HepG2 (cell line): Measurements from ENCODE around the gene NAA38. TPM values are rescaled to one million over a fixed set of nuclear protein-coding genes. Genes with fewer than 3 reads are reported as not detected.

Experiments
- ARNT2 ChIP-seq: sonication (generic); formaldehyde crosslinking; IDR thresholded peaks from 2 replicates; pipeline ENCODE4 v1.8.0; 2022; ENCODE audit warnings: mild to moderate bottlenecking, low read depth, missing genetic modification reagents, moderate library complexity
- CBX5 ChIP-seq: sonication (generic); formaldehyde crosslinking; IDR thresholded peaks from 2 replicates; pipeline ENCODE4 v1.4.0; 2020; ENCODE audit warnings: missing genetic modification reagents, borderline replicate concordance
- CENPT ChIP-seq: sonication (generic); formaldehyde crosslinking; IDR thresholded peaks from 2 replicates; pipeline ENCODE4 v1.8.0; 2022; ENCODE audit warnings: low read depth, mild to moderate bottlenecking, moderate library complexity, missing genetic modification reagents
- HDAC2 ChIP-seq: sonication (generic); formaldehyde crosslinking; IDR thresholded peaks from 2 replicates; pipeline ENCODE4 v1.4.0; 2020; ENCODE audit warnings: missing genetic modification reagents
- HMGA1 ChIP-seq: sonication (generic); formaldehyde crosslinking; conservative IDR thresholded peaks from 2 replicates; pipeline ENCODE4 v1.4.0; 2020; ENCODE audit warnings: missing genetic modification reagents
- KLF11 ChIP-seq: IDR thresholded peaks from 2 replicates; pipeline ENCODE4 v1.6.1; 2016; ENCODE audit warnings: missing compliant biosample characterization
- RBFOX2 ChIP-seq: fragments of 200-400 bp; formaldehyde crosslinking; IDR thresholded peaks from 2 replicates; pipeline ENCODE4 v1.6.1; 2017; ENCODE audit warnings: low read depth, mild to moderate bottlenecking, low read length
- STAG1 ChIP-seq: sonication (generic); formaldehyde crosslinking; IDR thresholded peaks from 2 replicates; pipeline ENCODE4 v1.4.0; 2020; ENCODE audit warnings: missing genetic modification reagents
- TSC22D2 ChIP-seq: sonication (generic); formaldehyde crosslinking; IDR thresholded peaks from 2 replicates; pipeline ENCODE4 v1.5.1; 2020; ENCODE audit warnings: missing genetic modification reagents, mild to moderate bottlenecking, borderline replicate concordance
- ZNF350 ChIP-seq: sonication (generic); formaldehyde crosslinking; IDR thresholded peaks from 2 replicates; pipeline ENCODE4 v1.4.0; 2020; ENCODE audit warnings: mild to moderate bottlenecking, low read depth, missing genetic modification reagents, borderline replicate concordance
- ZNF430 ChIP-seq: sonication (generic); formaldehyde crosslinking; IDR thresholded peaks from 2 replicates; pipeline ENCODE4 v1.9.0; 2021; ENCODE audit warnings: mild to moderate bottlenecking, missing genetic modification reagents
- ZNF652 ChIP-seq: IDR thresholded peaks from 2 replicates; pipeline ENCODE4 v1.6.1; 2016; ENCODE audit warnings: low read depth, borderline replicate concordance
- ZNF772 ChIP-seq: sonication (generic); formaldehyde crosslinking; IDR thresholded peaks from 2 replicates; pipeline ENCODE4 v1.5.0; 2020; ENCODE audit warnings: mild to moderate bottlenecking, missing genetic modification reagents
- polyA plus RNA-seq, 8 experiments: library from polyadenylated mRNA; depleted of rRNA in 3 of 8; stranded (reverse) in 7 of 8; unstranded in 1 of 8; fragments of >200 nt; fragmentation: Illumina TruSeq in 4 of 8; extraction: Trizol in 4 of 8; gene quantifications; 2 replicates each; pipeline versions ENCODE4 v1.2.1 to v1.2.3, GENCODE V29; 2011 to 2016; ENCODE audit warnings: low read depth in 4 of 8, missing spikeins in 1 of 8, mixed read lengths in 1 of 8; ENCODE audit not compliant: insufficient read depth in 1 of 8
- total RNA-seq, 5 experiments: library from RNA; depleted of rRNA; stranded (reverse); fragments of >200 nt; fragmentation: Illumina TruSeq; extraction: Trizol; gene quantifications; 2 replicates each; pipeline ENCODE4 v1.2.3, GENCODE V29; 2016; ENCODE audit warnings: low read depth in 1 of 5
- TF ChIP-seq, protein P1 (sequence below): sonication (generic); formaldehyde crosslinking; IDR thresholded peaks from 2 replicates; pipeline ENCODE4 v1.5.0; 2020; ENCODE audit warnings: missing genetic modification reagents
- TF ChIP-seq, protein P2 (sequence below), 2 experiments: sonication (generic) in 1 of 2; formaldehyde crosslinking in 1 of 2; IDR thresholded peaks; 2 replicates each; pipeline versions ENCODE4 v1.4.0 to v1.6.1; 2016 to 2020; ENCODE audit warnings: borderline replicate concordance in 1 of 2, low read depth in 1 of 2, mild to moderate bottlenecking in 1 of 2, missing genetic modification reagents in 1 of 2
- TF ChIP-seq, protein P3 (sequence below): sonication (generic); formaldehyde crosslinking; IDR thresholded peaks from 2 replicates; pipeline ENCODE4 v1.8.0; 2022; ENCODE audit warnings: missing genetic modification reagents, mild to moderate bottlenecking, inconsistent platforms, borderline replicate concordance
- TF ChIP-seq, protein P4 (sequence below): IDR thresholded peaks from 2 replicates; pipeline ENCODE4 v1.6.1; 2016; ENCODE audit warnings: mild to moderate bottlenecking
- TF ChIP-seq, protein P5 (sequence below): sonication (generic); formaldehyde crosslinking; IDR thresholded peaks from 2 replicates; pipeline ENCODE4 v1.5.1; 2020; ENCODE audit warnings: missing genetic modification reagents, mild to moderate bottlenecking, borderline replicate concordance

The NAA38 gene
- total and polyA plus RNA-seq, 2 of the 13 experiments (the other 11 are each of a cell fraction or from before 2014, with no cell fraction given), result 46.9 to 91.6 TPM

DNA sequence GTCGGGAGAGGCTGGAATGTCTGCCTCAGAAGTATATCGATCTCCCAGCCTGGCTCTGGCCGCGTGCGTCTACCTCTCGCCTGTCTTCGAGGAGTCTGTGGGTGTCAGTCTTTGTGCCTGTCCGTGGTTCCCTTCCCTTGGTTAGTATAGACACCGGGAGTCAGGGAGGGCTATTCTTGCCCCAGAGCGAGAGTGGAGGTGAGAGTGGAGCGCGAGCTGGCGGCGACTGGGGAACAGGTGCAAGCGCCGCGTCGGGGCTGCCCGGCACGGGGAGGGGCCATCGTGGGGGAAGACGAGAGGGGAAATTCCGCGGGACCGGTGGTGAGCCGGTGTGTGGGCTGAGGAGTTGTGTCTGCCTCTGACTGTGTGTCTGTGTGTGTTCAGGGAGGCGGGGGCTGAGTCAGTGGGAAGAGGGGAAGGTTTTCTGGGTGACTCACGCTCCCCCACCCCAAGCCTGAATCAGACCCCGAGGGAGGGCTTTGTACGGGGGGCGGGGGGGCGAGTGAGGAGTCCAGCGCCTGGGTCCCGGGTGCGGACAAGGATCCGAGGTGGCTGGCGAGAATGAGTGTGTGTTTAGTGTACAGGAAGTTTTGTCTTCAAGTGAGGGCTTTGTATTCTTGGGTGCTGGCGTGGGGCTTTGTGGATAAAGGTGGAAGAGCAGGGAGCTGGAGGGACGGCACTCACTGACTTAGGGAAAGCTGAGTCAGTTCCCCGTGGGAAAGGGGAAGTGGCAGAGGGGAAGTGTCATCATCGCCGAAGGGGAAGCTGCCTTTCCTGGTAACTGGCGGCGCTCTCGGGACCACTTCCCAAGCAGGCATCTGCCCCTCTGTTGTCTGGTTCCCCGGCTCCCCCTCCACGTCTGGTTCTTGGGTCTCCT lies 14.7 kb downstream of the NAA38 start (continued):
- no peak for TF ChIP-seq ZNF652
- TF ChIP-seq STAG1 (CRISPR knock-in tag), result no peak
- peak; percentile 50; the same call in 1 of the 2 replicates for TF ChIP-seq CENPT (CRISPR knock-in tag)
- no peak for TF ChIP-seq KLF11 (CRISPR knock-in tag)
- TF ChIP-seq, protein P1, sequence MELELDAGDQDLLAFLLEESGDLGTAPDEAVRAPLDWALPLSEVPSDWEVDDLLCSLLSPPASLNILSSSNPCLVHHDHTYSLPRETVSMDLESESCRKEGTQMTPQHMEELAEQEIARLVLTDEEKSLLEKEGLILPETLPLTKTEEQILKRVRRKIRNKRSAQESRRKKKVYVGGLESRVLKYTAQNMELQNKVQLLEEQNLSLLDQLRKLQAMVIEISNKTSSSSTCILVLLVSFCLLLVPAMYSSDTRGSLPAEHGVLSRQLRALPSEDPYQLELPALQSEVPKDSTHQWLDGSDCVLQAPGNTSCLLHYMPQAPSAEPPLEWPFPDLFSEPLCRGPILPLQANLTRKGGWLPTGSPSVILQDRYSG, result no peak
- TF ChIP-seq HMGA1, result no peak
- TF ChIP-seq, protein P2, sequence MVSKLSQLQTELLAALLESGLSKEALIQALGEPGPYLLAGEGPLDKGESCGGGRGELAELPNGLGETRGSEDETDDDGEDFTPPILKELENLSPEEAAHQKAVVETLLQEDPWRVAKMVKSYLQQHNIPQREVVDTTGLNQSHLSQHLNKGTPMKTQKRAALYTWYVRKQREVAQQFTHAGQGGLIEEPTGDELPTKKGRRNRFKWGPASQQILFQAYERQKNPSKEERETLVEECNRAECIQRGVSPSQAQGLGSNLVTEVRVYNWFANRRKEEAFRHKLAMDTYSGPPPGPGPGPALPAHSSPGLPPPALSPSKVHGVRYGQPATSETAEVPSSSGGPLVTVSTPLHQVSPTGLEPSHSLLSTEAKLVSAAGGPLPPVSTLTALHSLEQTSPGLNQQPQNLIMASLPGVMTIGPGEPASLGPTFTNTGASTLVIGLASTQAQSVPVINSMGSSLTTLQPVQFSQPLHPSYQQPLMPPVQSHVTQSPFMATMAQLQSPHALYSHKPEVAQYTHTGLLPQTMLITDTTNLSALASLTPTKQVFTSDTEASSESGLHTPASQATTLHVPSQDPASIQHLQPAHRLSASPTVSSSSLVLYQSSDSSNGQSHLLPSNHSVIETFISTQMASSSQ (IDR thresholded peaks at IDR 0.05; ENCODE audit: low read depth), result no peak
- TF ChIP-seq, protein P2 (CRISPR knock-in tag; IDR thresholded peaks at IDR 0.05; ENCODE audit: borderline replicate concordance), result no peak
- no peak for TF ChIP-seq RBFOX2
- no peak for TF ChIP-seq ARNT2 (CRISPR knock-in tag)
- TF ChIP-seq TSC22D2 (CRISPR knock-in tag), result no peak
- TF ChIP-seq ZNF430 (CRISPR knock-in tag), result no peak
- TF ChIP-seq HDAC2 (CRISPR knock-in tag), result 0 out of 2 replicates have a peak, but pooled peaks have one; percentile 29
- TF ChIP-seq, protein P3, sequence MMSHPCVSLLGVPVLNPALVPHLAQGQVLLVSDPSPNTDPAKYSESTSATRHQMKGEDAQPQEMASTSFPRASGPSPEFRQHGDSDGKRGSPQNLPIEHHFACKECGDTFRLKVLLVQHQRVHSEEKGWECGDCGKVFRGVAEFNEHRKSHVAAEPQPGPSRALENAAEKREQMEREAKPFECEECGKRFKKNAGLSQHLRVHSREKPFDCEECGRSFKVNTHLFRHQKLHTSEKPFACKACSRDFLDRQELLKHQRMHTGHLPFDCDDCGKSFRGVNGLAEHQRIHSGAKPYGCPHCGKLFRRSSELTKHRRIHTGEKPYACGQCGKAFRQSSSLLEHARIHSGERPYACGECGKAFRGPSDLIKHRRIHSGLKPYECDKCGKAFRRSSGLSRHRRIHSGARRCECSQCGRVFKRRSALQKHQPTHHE, result 0 out of 2 replicates have a peak, but pooled peaks have one; percentile 37
- TF ChIP-seq ZNF350 (CRISPR knock-in tag), result peak; percentile 34; the same call in 1 of the 2 replicates
- TF ChIP-seq, protein P4, sequence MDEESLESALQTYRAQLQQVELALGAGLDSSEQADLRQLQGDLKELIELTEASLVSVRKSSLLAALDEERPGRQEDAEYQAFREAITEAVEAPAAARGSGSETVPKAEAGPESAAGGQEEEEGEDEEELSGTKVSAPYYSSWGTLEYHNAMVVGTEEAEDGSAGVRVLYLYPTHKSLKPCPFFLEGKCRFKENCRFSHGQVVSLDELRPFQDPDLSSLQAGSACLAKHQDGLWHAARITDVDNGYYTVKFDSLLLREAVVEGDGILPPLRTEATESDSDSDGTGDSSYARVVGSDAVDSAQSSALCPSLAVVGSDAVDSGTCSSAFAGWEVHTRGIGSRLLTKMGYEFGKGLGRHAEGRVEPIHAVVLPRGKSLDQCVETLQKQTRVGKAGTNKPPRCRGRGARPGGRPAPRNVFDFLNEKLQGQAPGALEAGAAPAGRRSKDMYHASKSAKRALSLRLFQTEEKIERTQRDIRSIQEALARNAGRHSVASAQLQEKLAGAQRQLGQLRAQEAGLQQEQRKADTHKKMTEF, result no peak
- TF ChIP-seq ZNF772 (CRISPR knock-in tag), result no peak
- TF ChIP-seq CBX5, result no peak; the same call in 1 of the 2 replicates
- TF ChIP-seq, protein P5, sequence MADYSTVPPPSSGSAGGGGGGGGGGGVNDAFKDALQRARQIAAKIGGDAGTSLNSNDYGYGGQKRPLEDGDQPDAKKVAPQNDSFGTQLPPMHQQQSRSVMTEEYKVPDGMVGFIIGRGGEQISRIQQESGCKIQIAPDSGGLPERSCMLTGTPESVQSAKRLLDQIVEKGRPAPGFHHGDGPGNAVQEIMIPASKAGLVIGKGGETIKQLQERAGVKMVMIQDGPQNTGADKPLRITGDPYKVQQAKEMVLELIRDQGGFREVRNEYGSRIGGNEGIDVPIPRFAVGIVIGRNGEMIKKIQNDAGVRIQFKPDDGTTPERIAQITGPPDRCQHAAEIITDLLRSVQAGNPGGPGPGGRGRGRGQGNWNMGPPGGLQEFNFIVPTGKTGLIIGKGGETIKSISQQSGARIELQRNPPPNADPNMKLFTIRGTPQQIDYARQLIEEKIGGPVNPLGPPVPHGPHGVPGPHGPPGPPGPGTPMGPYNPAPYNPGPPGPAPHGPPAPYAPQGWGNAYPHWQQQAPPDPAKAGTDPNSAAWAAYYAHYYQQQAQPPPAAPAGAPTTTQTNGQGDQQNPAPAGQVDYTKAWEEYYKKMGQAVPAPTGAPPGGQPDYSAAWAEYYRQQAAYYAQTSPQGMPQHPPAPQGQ (CRISPR knock-in tag), result no peak
